Choroid plexus epithelial cell (primary cell): ENCODE data around the gene PAK5.

Experiments used
- DNase-seq: peaks from one replicate; pipeline ENCODE4 v3.0.0-alpha.2; 2010; ENCODE audit warnings: low read depth
- H3K4me3 ChIP-seq: 2 replicates; pipeline ENCODE4 v1.5.1; 2011; ENCODE audit warnings: low read depth, mild to moderate bottlenecking, control low read depth, low read length, moderate library complexity
- CTCF ChIP-seq: conservative IDR thresholded peaks from 2 replicates; pipeline ENCODE4 v1.5.1; 2011; ENCODE audit warnings: low read depth, mild to moderate bottlenecking, control low read depth, inconsistent platforms, low read length, moderate library complexity

The PAK5 gene

GRCh38 chr20:9838378-9839295 lies at the start of gene PAK5:
PAK5 (minus strand) TSS chr20:9839076; CDS start chr20:9644328, 194,748 bp downstream.
- TF ChIP-seq CTCF = no peak
- peak; percentile 31 for DNase-seq
- peak within 1 kb of the TSS; percentile 37 for H3K4me3 ChIP-seq

- TF ChIP-seq CTCF = no peak
- DNase-seq = no peak
- H3K4me3 ChIP-seq = no peak overlapping the region
Observed at GRCh38 chr20:9887706-9888105, 48.8 kb upstream of the PAK5 start.

GRCh38 chr20:9886227-9886626 lies 47.4 kb upstream of the PAK5 start:
- DNase-seq = peak; percentile 30
- no peak for TF ChIP-seq CTCF
- no peak overlapping the region for H3K4me3 ChIP-seq

GRCh38 chr20:9884666-9885065 lies 45.8 kb upstream of the PAK5 start:
- no peak for DNase-seq

GRCh38 chr20:9884061-9884460 lies 45.2 kb upstream of the PAK5 start:
- DNase-seq = peak; percentile 1
- peak; percentile 26 for TF ChIP-seq CTCF
- no peak overlapping the region for H3K4me3 ChIP-seq

More at GRCh38 chr20:9884666-9885065, 45.8 kb upstream of the PAK5 start:
- no peak for TF ChIP-seq CTCF
- no peak overlapping the region for H3K4me3 ChIP-seq

- H3K4me3 ChIP-seq = no peak overlapping the region
- DNase-seq = no peak
- TF ChIP-seq CTCF = no peak
Observed at GRCh38 chr20:9877932-9878495, 39.1 kb upstream of the PAK5 start.
